ENCODE measurements around the gene FADS6.
"Not testable (repeated sequence)": the region's sequence is repeated elsewhere in the genome, so short reads cannot be mapped to it uniquely, and the experiment has no call there.

The FADS6 gene

DNA sequence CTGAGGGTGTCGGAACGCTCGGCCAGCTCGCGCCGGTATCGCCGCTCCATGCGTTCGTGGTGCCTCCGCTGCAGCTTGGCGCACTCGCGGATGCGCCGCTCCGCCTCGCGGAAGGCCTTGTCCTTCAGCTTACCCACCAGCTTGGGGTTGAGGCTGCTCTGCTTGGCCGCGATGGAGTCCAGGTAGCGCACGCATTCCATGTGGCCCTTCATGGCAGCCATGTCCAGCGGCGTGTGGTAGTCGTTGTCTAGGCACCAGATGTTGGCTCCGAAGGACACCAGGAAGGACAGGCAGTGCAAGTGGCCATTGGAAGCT lies 26.8 kb upstream of the FADS6 start:
- no peak for DNase-seq

DNA sequence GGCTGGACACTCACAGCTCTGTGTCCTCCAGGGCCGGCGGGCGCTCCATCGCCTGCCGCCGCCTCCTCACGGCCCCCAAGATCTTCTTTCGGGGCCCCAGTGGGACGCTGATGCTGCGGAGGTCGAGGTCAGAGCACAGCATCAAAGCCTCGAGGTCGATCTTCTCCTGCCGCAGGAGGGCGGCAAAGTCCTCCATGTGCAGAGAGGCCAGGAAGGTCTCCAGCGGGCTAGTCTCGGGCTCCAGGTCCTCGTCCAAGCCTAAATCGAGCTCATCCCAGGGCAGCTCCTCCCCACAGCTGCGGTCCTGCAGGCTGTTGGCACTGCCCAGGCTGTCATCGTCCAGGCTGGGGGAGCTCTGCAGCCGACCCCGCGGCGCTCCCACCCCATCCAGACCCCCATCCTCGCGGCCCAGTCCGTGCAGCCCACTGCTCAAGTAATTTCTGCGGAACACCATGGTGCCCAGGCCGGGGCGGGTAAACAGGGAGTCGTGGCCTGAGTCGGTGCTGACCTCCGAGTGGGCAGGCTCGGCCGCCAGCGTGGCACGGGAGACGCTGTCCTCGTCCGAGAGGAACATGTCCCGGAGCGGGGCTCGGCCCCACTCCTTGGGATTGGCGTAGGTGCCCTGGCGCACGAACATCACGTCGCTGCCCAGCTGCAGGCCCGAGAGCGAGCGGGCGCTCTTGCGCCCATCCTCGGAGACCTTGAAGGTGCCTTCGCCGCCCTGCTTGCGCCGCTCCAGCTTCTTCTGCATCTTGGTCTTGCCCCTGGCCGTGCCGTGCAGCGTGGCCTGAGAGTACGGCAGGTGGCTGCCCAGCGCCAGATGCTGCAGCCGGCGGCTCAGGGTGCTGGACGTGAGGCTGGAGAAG lies 26.2 kb upstream of the FADS6 start:
- DNase-seq: no peak

GRCh38 chr17:74918906-74919305 lies 25.5 kb upstream of the FADS6 start:
- DNase-seq: no peak

- no peak for DNase-seq
Observed at GRCh38 chr17:74917430-74917829, 24.0 kb upstream of the FADS6 start.

- no peak for DNase-seq
Observed at GRCh38 chr17:74916851-74917199, 23.4 kb upstream of the FADS6 start.

DNA sequence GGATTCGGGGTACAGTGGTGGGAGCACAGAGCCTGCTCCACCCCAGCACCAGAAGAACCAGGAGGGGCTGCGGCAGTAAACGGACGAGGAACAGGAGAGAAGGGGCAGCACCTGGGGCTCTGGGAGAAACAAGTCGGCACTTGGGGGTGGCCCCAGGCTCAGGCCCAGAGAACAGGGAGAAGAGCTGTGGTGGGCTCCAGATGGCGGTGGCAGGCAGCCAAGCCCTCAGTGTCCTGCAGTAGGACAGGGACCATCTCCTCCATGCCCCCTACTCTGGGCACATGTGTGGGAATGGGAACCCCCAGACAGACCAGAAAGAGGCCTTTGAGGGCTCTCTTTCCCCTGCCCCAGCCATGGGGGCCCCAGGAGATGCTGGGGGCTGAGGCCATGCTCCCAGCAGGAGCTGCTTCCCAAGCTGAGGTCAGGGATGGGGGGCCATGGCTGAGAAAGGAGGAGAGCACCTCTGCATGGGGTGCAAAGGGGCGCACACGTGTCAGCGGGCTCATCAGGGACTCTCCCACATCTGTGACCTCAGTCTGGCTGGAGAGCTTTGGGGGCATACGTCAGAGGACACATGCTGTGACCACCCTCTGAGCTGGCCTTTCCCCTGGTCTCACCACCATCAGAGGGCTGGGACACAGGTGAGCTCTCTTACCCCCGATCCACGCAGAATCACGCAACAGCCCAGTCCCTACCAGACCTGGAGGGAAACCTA lies 22.9 kb upstream of the FADS6 start:
- no peak for DNase-seq

- DNase-seq: not testable (repeated sequence)
Observed at GRCh38 chr17:74911423-74911822, 18.0 kb upstream of the FADS6 start.

DNA sequence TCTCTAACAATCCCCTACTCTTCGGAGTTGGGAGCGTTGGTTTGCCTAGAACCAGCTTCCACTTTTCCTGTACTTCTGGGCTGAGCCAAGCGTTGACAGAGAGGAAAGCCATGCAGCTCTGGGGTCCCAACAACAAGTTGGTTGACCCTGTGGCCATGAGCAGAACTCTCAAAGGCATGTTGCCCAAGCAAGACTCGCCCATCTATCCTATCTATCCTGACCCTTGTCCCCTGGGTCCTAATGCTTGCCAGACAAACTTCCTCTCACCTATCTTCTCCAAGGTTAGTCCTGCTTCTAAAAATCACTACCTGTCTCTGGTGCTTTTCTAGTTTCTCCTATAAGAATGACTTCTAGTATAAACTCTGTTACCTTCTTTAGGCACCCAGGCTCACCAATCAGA lies 15.7 kb upstream of the FADS6 start:
- not testable (repeated sequence) for DNase-seq

GRCh38 chr17:74907012-74907411 lies 13.6 kb upstream of the FADS6 start:
- no peak for DNase-seq

- DNase-seq: not testable (repeated sequence)
Observed at GRCh38 chr17:74906214-74906793, 12.9 kb upstream of the FADS6 start.

DNA sequence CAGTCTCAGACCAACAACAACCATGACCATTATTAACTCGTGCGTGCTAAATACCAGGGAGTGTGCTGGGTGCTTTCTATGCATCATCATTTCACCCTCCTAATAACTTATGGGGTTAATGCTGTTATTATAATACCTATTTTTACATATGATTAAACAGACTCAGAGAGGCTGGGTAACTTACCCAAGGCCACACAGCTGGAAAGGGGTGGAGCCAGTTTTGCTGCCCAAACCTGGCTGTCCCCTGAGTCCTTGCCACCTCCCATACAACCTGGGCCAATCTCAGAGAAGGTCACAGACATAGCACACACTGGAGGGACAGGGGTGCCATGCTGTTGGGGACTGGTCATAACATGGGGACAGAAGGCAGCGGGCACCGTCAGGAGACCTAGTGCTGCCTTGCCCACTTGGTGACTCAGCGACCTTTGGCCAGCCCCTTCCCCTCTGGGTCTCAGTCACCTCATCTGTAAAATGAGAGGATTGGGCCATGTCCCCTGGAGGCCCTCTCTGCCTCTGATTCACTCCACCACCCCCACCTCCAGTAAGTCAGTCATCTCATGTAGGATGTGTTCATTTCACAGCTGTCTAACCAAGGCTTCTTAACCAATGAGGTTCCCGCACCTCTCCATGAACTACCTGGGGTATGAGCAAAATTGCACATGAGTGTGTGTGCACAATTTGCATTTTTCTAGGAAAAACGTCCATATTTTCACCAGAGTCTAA lies 11.4 kb upstream of the FADS6 start:
- DNase-seq: no peak

DNA sequence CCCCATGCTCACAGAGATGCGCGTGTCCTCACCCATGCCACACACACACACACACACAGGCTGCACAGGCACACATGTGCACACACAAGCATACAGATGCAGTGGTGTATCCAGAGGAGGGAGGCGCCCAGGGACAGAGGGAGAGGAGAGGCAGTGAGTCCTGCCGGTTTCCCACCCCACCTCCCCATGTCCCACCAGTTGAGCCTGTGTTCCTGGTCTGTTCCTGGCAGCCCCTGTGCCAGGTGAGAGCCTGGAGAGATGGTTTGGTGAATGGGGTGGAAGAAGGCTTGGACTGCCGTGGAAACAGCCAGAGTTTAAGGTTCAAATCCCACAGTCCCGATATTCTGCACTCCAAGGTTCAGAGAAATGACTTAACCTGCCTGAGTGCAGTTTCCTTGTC lies 10.2 kb upstream of the FADS6 start:
- no peak for DNase-seq

GRCh38 chr17:74903034-74903433 lies 9.6 kb upstream of the FADS6 start:
- DNase-seq: no peak

DNA sequence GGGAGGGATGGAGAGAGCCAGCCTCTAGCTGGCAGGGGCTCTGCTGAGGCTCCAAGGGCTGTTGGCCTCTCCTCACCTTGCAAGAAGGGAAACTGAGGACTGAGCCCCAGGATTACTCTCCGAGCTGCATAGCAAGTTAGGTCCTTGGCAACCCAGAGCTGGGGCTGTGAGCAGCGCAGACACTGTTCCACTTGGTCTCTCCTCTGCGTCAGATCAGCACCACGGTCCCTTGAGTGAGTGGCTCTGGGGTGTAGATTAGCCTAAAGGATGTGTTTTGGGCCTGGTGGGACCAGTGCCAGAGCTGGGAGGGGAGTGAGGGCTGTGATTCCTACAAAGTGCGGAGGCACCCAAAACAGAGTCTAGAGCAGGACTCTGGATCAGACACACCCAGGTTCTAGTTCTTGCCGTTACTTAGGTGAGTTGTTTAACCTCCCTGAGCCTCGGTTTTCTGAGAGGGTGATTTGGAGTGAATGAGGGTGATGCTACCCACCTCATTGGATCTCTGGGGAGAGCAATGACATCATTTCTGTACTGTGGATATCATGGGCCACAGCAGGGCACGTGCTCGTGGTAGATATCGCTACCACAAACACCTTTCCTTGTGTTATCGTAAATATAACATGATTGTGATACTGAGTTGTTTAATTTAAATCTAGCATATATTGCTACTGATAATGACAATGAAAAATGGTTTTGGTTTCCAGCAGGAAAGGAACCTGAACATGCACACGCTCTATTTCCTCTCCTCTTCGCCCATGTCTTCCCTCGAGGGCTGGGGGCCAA lies 8.1 kb upstream of the FADS6 start:
- no peak for DNase-seq

GRCh38 chr17:74900208-74900607 lies 6.8 kb upstream of the FADS6 start:
- DNase-seq: no peak

- no peak for DNase-seq
Observed at GRCh38 chr17:74898376-74898946, 5.0 kb upstream of the FADS6 start.

- no peak for DNase-seq
Observed at GRCh38 chr17:74893936-74894671, 671 bp upstream of the FADS6 start.

- no peak for DNase-seq
Observed at GRCh38 chr17:74892013-74892841, 1.2 kb downstream of the FADS6 start.

DNA sequence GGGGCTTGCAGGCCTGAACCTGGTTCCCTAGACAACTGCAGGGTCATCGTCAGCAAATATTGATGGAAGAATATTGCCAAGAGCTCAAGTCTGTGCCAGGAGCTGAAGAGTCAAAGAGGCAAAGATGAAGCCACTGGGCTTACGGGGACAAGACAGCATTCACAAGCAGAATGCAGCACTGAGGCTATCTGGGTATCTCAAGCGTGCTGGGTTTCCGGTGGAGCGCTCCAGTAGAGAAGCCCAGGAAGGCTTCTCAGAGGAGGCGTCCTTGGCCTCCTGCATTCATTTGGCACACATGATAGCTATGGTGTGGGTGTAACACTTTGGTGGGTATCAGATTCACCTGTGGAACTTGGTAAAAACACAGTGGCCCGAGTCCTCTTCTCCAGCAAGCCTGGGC lies 2.9 kb downstream of the FADS6 start:
- no peak for DNase-seq

DNA sequence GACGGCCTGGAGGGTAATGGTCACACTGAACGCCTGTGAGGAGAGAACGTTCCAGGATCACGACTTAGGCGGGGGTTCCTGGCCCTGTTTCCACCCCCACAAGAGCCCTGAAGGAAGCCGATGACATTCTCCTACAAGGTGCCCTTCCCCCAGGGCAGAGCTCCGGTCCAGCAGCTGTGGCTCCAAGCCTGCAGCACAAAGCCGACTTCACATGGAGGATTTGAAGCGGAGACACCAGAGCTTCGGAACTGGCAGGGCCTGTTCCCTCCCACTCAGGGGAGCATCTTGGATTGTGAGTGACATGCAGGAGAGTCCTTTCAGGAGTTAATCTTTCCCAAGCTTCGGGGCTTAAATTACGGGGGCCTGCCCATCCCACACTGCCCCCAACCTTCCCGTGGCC lies 5.0 kb downstream of the FADS6 start:
- no peak for DNase-seq

GRCh38 chr17:74883241-74883745 lies 10.1 kb downstream of the FADS6 start:
- no peak for DNase-seq

Data from stimulated activated naive CD4-positive, alpha-beta T cell treated with Interleukin-2 at 50 U/mL for 16 hours (primary cell).